Mesendoderm (in vitro differentiated cells): ENCODE measurements around the gene METTL18.

Experiments used
- DNase-seq: peaks from one replicate; pipeline ENCODE4 v3.0.0; 2013
- H2AK5ac ChIP-seq: 2 replicates; pipeline ENCODE4 v1.6.1; 2013; ENCODE audit warnings: low read length, inconsistent platforms
- H2BK120ac ChIP-seq: 2 replicates; pipeline ENCODE4 v1.6.1; 2013; ENCODE audit warnings: low read depth, mild to moderate bottlenecking, low read length, moderate library complexity, mixed read lengths
- H2BK15ac ChIP-seq: replicated peaks from 2 replicates; pipeline ENCODE4 v1.6.1; 2013; ENCODE audit warnings: low read depth, mild to moderate bottlenecking, moderate library complexity
- H2BK5ac ChIP-seq: 2 replicates; pipeline ENCODE4 v1.6.1; 2013; ENCODE audit warnings: low read length, inconsistent platforms
- H3K18ac ChIP-seq: 2 replicates; pipeline ENCODE4 v1.6.1; 2013; ENCODE audit warnings: mild to moderate bottlenecking, low read length, mixed read lengths
- H3K23ac ChIP-seq: one replicate; pipeline ENCODE4 v1.6.1; 2013; ENCODE audit warnings: low read length
- H3K27ac ChIP-seq: 2 replicates; pipeline ENCODE4 v1.5.1; 2013; ENCODE audit warnings: low read depth, mild to moderate bottlenecking, inconsistent platforms, low read length, moderate library complexity
- H3K27me3 ChIP-seq: 2 replicates; pipeline ENCODE4 v1.6.1; 2013; ENCODE audit warnings: low read length, control low read depth, mild to moderate bottlenecking, inconsistent platforms; ENCODE audit not compliant: insufficient read depth, poor library complexity
- H3K36me3 ChIP-seq: 2 replicates; pipeline ENCODE4 v1.6.1; 2013; ENCODE audit warnings: low read length, inconsistent platforms; ENCODE audit not compliant: control insufficient read depth, insufficient read depth
- H3K4ac ChIP-seq: one replicate; pipeline ENCODE4 v1.6.1; 2013; ENCODE audit warnings: low read depth, mild to moderate bottlenecking, low read length, moderate library complexity
- H3K4me1 ChIP-seq: 2 replicates; pipeline ENCODE4 v1.6.1; 2013; ENCODE audit warnings: low read depth, low read length, inconsistent platforms; ENCODE audit not compliant: control insufficient read depth
- H3K4me2 ChIP-seq: 2 replicates; pipeline ENCODE4 v1.6.1; 2013; ENCODE audit warnings: low read length
- H3K4me3 ChIP-seq: 2 replicates; pipeline ENCODE4 v1.5.1; 2013; ENCODE audit warnings: mild to moderate bottlenecking, low read length
- H3K56ac ChIP-seq: one replicate; pipeline ENCODE4 v1.6.1; 2013; ENCODE audit warnings: low read length
- H3K79me1 ChIP-seq: 2 replicates; pipeline ENCODE4 v1.6.1; 2013; ENCODE audit warnings: low read length, inconsistent platforms
- H3K79me2 ChIP-seq: 2 replicates; pipeline ENCODE4 v1.6.1; 2013; ENCODE audit warnings: mild to moderate bottlenecking, low read length; ENCODE audit not compliant: control insufficient read depth, insufficient read depth
- H3K9ac ChIP-seq: 2 replicates; pipeline ENCODE4 v1.6.1; 2013; ENCODE audit warnings: low read length, inconsistent platforms
- H4K5ac ChIP-seq: one replicate; pipeline ENCODE4 v1.6.1; 2013; ENCODE audit warnings: low read length
- H4K8ac ChIP-seq: one replicate; pipeline ENCODE4 v1.6.1; 2013; ENCODE audit warnings: low read depth, mild to moderate bottlenecking, control low read depth, low read length, moderate library complexity
- WGBS: extraction: QIAGEN DNeasy Blood & Tissue Kit; methylation state at CpG from one replicate; pipeline ENCODE4 v1.1.7; 2013; ENCODE audit warnings: low lambda C conversion rate, missing lambda C conversion rate; ENCODE audit not compliant: insufficient coverage; ENCODE audit errors: extremely low coverage; 5-methylcytosine and 5-hydroxymethylcytosine counted together

Gene METTL18

GRCh38 chr1:169833179-169833901 lies 38.6 kb upstream of the METTL18 start:
- Histone ChIP-seq H3K27me3 (no peaks in the 10 kb centered on the region), H3K4me2 (no peak overlapping the region), H2BK120ac (no peak overlapping the region), H3K9ac (no peak overlapping the region), H3K23ac (no peak overlapping the region), H3K79me1 (no peaks in the 10 kb centered on the region), H2AK5ac (no peak overlapping the region), H3K36me3 (no peaks in the 10 kb centered on the region), H3K4me1 (no peaks in the 10 kb centered on the region), H3K18ac (no peak overlapping the region), H2BK5ac (no peak overlapping the region), H3K79me2 (no peaks in the 10 kb centered on the region), H2BK15ac (no peak overlapping the region), H3K4ac (no peak overlapping the region), H3K27ac (no peak overlapping the region), H3K4me3 (no peak overlapping the region), H4K5ac (no peak overlapping the region), H3K56ac (no peak overlapping the region), H4K8ac (no peak overlapping the region)
- WGBS, result no CpG with 5 or more reads among the region's 4 CpGs
- DNase-seq, result no peak

GRCh38 chr1:169829671-169830070 lies 35.0 kb upstream of the METTL18 start:
- H3K79me2 ChIP-seq, result no peaks in the 10 kb centered on the region
- no peak overlapping the region for H3K56ac ChIP-seq
- H2AK5ac ChIP-seq, result no peak overlapping the region
- H3K23ac ChIP-seq, result no peak overlapping the region
- H3K4me2 ChIP-seq, result no peak overlapping the region
- no peak overlapping the region for H3K4ac ChIP-seq
- no peak overlapping the region for H3K27ac ChIP-seq
- H4K5ac ChIP-seq, result no peak overlapping the region
- no peak overlapping the region for H3K18ac ChIP-seq
- no peak overlapping the region for H2BK5ac ChIP-seq
- no peak overlapping the region for H2BK15ac ChIP-seq
- no peak for DNase-seq
- no peaks in the 10 kb centered on the region for H3K27me3 ChIP-seq
- no peak overlapping the region for H4K8ac ChIP-seq
- peaks cover 1% of the 10 kb centered on the region for H3K36me3 ChIP-seq
- no peaks in the 10 kb centered on the region for H3K4me1 ChIP-seq
- no peaks in the 10 kb centered on the region for H3K79me1 ChIP-seq
- H2BK120ac ChIP-seq, result no peak overlapping the region
- 100% methylated on average over 1 of the region's 1 CpG for WGBS
- H3K4me3 ChIP-seq, result no peak overlapping the region
- no peak overlapping the region for H3K9ac ChIP-seq

DNA sequence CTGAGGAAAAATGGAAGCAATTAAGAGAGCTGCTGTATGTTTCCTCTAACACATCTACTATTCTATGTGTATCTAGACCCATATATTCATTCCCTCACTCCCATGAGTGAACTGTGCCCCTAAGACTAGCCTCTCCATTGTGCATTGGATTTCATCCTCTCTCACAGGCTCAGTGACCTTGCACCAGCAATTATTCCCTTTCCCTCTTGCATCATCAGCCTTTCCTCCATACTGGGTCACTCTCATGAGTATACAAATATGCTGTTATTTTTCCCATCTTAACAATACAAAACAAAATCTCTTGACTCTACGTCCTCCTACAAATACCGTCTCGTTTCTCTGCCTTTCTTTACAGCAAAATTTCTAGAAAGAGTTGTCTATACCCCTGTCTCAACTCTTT lies 29.4 kb upstream of the METTL18 start:
- Histone ChIP-seq H2BK120ac (no peak overlapping the region), H3K4me1 (no peaks in the 10 kb centered on the region), H2BK5ac (no peak overlapping the region), H3K4me3 (no peak overlapping the region), H3K27ac (no peak overlapping the region), H4K8ac (no peak overlapping the region), H3K23ac (no peak overlapping the region), H3K18ac (no peak overlapping the region), H3K56ac (no peak overlapping the region), H3K36me3 (peaks cover 7% of the 10 kb centered on the region), H4K5ac (no peak overlapping the region), H3K79me1 (no peaks in the 10 kb centered on the region), H2BK15ac (no peak overlapping the region), H3K79me2 (no peaks in the 10 kb centered on the region), H2AK5ac (no peak overlapping the region), H3K4me2 (no peak overlapping the region), H3K27me3 (no peaks in the 10 kb centered on the region), H3K4ac (no peak overlapping the region), H3K9ac (no peak overlapping the region)
- DNase-seq, result no peak
- WGBS, result 100% methylated on average over 3 of the region's 3 CpGs

GRCh38 chr1:169821500-169821899 lies 26.8 kb upstream of the METTL18 start:
- no peak overlapping the region for H3K4me3 ChIP-seq
- H3K56ac ChIP-seq, result no peak overlapping the region
- no peaks in the 10 kb centered on the region for H3K4me1 ChIP-seq
- H3K4me2 ChIP-seq, result no peak overlapping the region
- H3K79me2 ChIP-seq, result no peaks in the 10 kb centered on the region
- H3K18ac ChIP-seq, result no peak overlapping the region
- peaks cover 6% of the 10 kb centered on the region for H3K36me3 ChIP-seq
- no peaks in the 10 kb centered on the region for H3K79me1 ChIP-seq
- H3K4ac ChIP-seq, result no peak overlapping the region
- H2BK15ac ChIP-seq, result no peak overlapping the region
- no peak overlapping the region for H4K5ac ChIP-seq
- no peak overlapping the region for H2BK120ac ChIP-seq
- no peak for DNase-seq
- no peak overlapping the region for H2BK5ac ChIP-seq
- no peak overlapping the region for H2AK5ac ChIP-seq
- no peak overlapping the region for H3K9ac ChIP-seq
- no peaks in the 10 kb centered on the region for H3K27me3 ChIP-seq
- no peak overlapping the region for H3K23ac ChIP-seq
- no peak overlapping the region for H3K27ac ChIP-seq
- 100% methylated on average over 1 of the region's 7 CpGs for WGBS
- no peak overlapping the region for H4K8ac ChIP-seq

DNA sequence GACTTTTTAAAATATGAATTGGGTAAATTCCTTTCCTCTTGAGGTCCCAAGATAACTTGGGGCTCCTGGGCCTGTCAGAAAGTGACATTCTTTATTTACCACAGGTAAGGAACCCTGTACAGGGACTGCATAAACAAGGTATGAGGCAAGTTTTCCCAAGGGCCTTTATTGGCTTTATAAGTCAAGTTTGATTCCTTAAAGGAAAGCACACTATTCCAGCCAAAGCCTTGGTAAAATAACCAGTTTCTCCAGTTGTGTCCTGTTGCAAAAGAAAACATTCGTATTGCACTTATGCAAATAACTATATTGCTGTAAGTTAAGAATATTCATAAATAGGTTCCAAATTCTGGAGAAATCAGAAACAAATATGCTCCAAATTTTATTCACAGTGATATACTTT lies 21.9 kb upstream of the METTL18 start:
- DNase-seq, result no peak
- Histone ChIP-seq H3K4me1 (no peaks in the 10 kb centered on the region), H2BK5ac (no peak overlapping the region), H2BK120ac (no peak overlapping the region), H3K56ac (no peak overlapping the region), H3K27me3 (no peaks in the 10 kb centered on the region), H3K4me2 (no peak overlapping the region), H4K5ac (no peak overlapping the region), H3K9ac (no peak overlapping the region), H4K8ac (no peak overlapping the region), H3K23ac (no peak overlapping the region), H3K27ac (no peak overlapping the region), H3K18ac (no peak overlapping the region), H3K4ac (no peak overlapping the region), H3K79me1 (no peaks in the 10 kb centered on the region), H2AK5ac (no peak overlapping the region), H3K4me3 (no peak overlapping the region), H2BK15ac (no peak overlapping the region), H3K79me2 (no peaks in the 10 kb centered on the region), H3K36me3 (no peaks in the 10 kb centered on the region)
- WGBS, result no CpG with 5 or more reads among the region's 1 CpG

GRCh38 chr1:169814265-169814664 lies 19.6 kb upstream of the METTL18 start:
- Histone ChIP-seq H3K79me1 (no peaks in the 10 kb centered on the region), H3K4me2 (no peak overlapping the region), H3K23ac (no peak overlapping the region), H4K5ac (no peak overlapping the region), H3K4me1 (no peaks in the 10 kb centered on the region), H3K9ac (no peak overlapping the region), H3K4me3 (no peak overlapping the region), H3K79me2 (no peaks in the 10 kb centered on the region), H4K8ac (no peak overlapping the region), H2BK5ac (no peak overlapping the region), H2BK120ac (no peak overlapping the region), H3K56ac (no peak overlapping the region), H3K36me3 (no peaks in the 10 kb centered on the region), H3K27me3 (no peaks in the 10 kb centered on the region), H2BK15ac (no peak overlapping the region), H3K4ac (no peak overlapping the region), H3K27ac (no peak overlapping the region), H3K18ac (no peak overlapping the region), H2AK5ac (no peak overlapping the region)
- no peak for DNase-seq
- WGBS, result no CpG with 5 or more reads among the region's 2 CpGs
